Stimulated activated CD4-positive, alpha-beta T cell treated with anti-CD3 and anti-CD28 coated beads, Interleukin-1b, Interleukin-23, amount 100 ng/mL, for 1 hour (primary cell): ENCODE measurements around the gene GRAP.
A peak's percentile ranks its signal among the peaks of the same experiment; 100 is the strongest.
"Not testable (repeated sequence)": the region's sequence is repeated elsewhere in the genome, so short reads cannot be mapped to it uniquely, and the experiment has no call there.

Experiments used
- DNase-seq, 2 donors: peaks; one replicate each; pipeline ENCODE4 v3.0.0-alpha.2; 2020; ENCODE audit warnings: low read depth in 2 of 2

GRAP gene

DNA sequence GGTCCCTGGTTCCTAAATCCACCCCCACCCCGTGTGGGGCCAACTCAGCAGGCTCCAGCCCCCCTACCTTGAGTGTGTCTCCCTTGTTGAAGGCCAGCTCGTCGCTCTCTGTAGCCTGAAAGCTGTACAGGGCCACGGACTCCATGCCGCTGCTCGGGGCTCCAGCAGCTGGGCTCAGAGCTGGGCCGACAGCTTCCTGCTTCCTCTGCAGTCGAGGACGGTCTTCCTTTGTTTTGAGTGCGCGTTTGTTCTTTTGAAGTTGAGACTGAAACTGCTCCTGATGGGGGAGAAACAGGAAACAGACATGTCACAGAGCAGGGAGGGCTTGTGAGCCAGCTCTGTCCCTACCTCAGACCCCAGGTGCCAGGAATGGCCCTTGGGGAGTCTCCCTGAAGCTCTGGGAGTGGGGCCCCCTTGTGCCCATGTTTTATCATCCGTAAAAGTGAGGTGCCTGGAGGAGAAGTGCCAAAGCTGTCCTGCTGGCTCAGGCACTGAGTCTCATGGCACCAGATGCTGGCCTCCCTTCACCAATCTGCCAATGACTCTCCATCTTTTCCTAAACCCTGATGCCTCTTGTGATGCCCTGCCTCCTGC lies at the start of gene GRAP:
Gene GRAP, minus strand, starts transcription at position 176 of the 594 bp plus-strand sequence. Its CDS starts 31 bp downstream, at position 145.
- not testable (repeated sequence) for DNase-seq

DNA sequence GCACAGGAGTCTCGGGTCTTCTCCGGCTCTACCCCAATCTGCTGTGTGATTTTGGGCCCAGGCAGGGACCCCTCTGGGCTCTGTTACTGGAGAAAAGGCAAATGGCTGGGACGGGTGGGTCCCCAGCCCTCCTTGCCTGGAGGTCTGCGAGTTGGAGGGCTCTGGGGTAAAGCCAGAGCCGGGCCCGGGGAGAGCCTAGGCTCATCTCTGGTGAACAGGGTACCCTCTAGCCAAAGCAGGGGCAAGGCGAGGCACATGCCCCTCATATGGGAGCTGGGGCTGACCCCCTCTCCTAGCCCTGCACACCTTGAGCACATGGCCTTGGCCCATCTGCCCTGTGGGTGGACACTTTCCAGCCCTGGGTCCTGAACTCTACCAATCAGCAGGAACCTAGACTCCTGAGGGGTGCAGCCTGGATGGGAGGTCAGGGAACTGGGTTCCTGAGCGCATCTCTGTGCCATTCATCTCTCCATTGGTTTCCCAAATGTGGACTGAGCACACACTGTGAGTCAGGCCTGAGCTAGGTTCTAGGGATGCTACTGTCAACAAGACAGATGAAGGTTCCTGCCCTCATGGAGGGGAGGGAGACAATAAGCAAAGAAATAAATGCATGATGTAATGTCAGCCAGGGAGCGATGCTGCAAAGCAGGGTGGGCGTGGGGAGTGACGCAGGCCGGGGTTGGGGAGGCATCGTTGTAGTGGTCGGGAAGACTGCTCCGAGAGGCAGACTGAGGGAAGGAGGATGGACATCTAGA lies 47.1 kb upstream of the GRAP start:
- DNase-seq, result not testable (repeated sequence)

DNA sequence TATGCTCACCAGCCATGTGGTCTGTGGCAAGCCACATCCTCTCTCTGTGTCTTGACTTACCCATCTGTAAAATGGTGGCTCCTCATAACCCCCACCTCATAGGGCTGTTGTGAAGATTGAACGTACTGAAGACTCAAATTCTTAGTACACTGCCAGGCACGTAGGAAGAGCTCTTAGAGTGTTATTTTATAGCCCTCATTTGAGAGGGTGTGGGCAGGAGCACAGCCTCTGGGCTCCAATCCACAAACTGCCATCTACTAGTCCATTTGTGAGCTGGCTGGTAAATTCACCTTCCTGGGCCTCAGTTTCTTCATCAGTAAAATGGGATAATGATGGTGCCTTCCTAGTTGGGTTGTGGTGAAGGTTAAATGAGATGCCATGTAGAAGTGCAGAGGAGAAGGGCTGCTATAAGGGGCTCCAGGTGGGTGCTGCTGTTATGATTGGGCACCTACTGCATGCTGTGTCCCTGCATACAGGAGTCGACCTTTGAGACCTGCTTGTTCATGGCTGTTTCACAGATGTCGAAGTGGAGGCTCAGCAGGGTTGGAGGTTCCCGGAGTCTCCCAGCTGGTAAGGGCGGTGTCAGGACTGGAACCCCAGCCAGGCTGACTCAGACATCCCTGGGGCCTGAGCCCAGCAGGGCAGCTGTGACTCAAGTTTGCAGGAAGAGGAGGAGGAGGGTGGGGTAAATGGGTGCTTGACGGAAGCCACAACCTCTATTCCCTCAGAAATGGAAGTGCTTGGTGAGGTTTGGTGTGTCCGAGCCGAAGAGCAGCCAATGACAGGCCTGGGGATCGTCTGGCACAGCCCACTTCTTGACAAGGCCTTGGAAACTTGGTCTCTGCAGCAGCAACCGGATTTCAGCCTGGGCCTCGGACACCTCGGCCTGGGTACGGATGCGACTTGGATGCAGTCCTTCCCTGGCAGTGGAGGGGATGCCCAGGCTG lies 46.3 kb upstream of the GRAP start:
- not testable (repeated sequence) for DNase-seq

DNA sequence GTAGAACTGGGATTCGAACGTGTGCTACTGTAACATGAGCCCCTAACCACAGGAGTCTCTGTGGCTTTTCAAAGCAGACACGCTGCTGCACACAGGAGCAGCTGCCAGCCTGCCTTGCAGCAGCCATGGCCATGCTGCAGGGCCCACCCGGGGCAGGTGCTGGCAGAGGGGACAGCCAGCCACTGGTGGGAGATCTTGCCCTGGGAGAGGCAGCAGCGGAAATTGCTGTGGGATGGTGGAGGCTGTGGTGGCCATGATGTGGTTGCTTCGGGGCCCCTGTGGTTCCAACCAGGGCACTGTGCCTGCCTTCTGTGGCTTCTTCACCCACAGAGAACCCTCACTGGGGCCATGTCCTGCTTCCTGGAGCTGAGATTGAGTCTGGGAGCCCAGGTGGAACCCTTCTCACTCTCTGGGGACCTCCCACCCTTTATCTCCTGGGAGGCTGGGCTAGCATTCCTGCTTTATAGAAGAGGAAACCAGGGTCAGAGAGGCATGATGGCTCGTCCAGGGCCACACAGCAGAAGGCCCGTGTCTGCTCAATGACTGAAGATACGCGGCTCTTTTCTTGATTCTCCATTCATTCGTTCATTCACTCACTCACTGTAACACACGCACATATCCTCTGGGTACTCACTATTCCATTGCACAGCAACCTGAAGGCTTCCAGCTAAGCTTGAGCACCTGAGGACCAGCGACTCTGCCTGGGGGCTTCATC lies 43.5 kb upstream of the GRAP start:
- not testable (repeated sequence) for DNase-seq

DNA sequence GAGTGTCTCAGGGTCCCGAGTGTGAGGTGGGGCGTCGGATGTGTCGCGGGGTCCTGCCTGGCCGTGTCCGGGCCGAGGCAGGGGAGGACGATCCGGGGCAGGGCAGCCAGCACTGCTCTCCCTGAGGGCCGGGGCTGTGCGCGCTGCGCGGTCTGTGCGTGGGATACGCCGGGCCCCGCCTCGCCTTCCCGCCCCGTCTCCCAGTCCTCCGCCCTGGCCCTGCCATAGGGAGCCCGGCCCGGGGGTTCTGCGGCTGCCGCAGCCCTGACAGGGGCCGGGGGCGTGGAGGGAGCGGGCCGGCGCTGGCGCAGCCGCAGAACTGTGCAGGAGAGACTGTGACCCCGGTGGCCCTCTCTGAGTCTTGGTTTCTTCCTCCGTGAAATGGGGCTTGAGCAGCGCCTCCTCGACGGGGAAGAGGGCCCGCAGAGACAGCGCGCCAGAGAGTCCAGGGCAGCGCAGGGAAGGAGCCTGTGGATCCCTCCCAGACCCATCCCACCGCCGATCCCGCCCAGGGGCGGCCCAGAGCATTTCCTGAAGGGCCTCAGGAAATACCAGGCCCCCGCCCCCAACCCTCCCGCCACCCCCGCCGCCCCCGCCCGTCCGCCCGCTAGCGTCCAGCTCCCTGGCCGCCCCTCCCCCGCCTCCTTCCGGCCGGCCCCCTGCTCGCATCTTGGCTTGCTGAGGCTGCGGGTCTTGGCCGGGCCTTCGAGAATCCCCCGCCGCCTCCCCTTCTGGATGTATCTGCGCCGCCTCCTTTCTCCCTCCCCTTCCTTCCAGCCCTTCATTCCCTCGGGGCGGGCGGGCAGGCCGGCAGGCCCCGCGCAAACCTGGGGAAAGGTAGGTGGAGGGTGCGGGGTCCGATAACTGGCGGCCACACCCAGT lies 42.3 kb upstream of the GRAP start:
- not testable (repeated sequence) for DNase-seq

DNA sequence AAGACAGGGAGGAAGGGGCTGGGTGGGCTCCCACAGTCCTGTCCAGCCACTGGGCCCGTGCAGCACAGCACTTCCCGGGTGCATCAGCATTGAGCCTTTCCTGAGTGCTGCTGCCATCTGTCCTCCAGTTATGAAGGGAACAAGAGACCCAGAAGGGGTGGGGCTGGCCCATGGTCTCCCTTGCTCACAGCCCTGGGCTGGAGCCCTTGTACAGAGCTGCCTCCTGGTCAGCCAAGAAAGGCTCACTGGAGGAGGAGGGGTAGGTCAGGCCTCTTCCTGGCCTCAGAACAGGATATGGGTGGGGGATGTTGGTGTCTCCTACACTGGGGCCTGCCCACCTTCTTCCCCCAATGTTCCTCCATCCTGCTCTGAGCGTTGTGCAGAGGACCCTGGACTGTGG lies 30.6 kb upstream of the GRAP start:
- DNase-seq, result not testable (repeated sequence)

DNA sequence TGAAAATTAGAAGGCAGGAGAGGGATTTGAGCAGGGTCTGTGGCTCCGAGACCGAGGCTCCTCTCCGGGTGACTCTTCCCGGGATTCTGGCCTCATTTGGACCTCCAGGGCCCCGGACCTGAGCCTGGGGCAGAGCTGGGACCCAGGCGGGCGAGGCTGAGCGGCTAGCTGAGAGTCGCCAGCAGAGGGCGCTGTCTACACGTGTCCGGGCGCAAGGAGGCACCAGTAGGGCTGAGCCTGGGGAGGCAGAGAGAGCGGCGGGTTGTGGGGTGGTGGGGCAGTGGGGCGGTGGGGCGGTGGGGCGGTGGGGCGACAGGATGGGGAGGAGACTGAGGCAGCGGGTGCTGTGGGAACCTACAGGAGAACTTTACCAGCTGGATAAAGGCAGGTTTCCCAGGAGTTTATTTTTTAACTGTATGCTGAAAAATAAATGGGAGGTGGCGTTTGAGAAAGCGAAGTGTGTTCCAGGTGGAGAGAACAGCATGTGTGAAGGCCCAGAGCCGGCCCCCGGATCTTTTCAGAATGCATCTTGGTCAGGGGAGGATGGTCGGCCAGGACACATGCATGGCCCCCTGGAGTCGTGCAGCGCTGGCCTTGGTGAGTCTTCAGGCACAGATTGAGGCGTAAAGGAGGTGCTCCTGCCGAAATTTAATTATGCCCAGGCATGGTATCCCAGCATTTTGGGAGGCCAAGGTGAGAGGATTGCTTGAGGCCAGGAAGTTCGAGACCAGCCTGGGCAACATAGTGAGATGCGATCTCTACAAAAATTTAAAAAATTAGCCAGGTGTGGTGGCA lies 29.8 kb upstream of the GRAP start:
- not testable (repeated sequence) for DNase-seq

DNA sequence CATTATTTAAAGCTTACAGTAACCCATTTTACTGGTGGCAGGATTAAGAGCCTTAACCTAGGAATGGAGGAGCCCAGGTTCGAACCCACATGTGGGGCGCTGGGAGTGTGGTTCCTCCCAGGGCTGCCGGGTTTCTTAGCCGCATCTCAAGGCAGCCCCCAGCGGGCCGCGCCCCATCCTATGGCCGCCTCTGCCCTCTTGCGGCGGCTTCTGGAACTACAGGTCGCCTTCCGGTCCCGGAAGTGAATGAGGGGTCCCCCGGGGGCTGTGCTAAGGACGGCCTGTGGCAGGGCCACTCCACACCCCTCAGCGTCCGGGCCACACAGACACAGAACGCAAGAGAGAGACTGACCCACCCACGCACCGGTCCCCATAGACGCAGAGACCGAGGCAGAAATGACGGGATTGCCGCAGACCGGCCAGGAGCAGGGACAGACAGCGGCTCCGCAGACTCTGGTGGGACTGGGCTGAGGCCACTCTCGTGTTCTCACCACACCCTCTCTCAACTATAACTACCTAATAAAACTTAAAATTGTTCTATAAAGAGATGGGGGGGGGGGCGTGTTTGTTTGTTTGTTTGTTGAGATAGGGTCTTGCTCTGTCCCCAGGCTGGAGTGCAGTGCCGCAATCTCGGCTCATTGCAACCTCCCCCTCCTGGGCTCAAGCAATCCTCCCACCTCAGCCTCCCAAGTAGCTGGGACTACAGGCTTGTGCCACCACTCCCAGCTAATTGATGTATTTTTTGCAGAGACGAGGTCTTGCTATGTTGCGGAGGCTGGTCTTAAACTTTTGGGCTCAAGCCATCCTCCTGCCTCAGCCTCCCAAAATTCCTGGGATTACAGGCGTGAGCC lies 23.8 kb upstream of the GRAP start:
- DNase-seq, result not testable (repeated sequence)

DNA sequence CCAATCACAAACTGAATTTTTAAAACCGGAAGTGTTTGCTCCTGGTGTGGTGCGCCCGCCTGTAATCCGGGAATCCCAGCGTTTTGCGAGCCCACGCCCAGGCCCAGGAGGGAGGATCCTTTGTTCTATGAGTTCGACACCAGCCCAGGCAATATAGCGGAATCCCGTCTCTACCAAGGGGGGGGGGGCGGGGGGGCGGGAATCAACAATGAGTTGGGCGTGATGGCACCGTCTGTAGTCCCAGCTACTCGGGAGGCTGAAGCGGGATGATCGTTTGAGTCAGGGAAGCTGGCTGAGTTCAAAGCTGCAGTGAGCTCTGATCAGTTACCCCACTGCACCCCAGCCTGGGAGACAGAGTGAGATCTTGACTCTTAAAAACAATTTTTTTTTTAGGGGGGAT lies 17.6 kb upstream of the GRAP start:
- not testable (repeated sequence) for DNase-seq

DNA sequence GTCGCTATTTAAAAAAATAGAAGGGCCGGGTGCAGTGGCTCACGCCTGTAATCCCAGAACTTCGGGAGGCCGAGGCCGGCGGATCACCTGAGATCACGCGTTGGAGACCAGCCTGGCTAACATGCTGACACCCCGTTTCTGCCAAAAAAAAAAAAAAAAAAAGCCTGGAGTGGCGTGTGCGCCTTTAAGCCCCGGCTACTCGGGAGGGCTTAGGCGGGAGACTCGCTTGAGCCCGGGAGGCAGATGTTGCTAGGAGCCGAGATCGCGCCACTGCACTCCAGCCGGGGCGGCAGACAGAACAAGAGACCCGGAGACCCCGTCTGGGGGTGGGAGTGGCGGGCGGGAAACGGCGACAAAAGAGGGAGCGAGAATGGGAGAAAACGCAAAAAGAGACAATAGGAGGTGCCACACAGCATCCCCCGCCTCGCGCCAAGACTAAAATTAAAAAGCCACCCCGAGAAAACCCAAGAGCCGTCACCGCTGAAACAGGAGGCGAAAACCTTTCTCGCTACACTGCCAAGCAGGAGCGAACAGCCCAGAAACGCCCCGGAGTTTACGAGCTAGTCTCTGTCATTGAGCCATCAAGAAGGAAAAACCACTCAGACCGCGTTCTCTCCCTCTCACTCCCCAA lies 16.7 kb upstream of the GRAP start:
- peak; percentile 51 to 80 for DNase-seq

DNA sequence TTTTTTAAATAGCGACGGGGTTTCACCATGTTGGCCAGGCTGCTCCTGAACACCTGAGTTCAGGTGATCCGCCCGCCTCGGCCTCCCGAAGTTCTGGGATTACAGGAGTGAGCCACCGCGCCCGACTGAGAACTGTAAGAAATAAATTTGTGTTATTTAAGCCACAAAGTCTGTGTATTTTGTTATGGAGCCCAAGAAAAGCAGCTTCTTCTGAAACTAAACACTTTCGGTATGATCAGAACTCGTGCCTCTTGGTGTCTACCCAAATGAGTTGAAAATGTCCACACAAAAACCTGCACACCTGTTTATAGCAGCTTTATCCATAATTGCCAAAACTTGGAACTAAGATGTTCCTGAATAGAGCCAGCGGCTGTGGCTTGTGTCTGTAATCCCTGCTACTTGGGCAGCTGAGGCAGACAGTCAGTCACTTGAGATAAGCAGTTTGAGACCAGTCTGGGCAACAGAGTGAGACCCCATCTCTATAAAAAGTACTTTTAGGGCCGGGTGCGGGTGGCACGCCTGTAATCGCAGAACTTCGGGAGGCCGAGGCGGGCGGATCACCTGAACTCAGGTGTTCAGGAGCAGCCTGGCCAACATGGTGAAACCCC lies 16.1 kb upstream of the GRAP start:
- DNase-seq, result not testable (repeated sequence)

DNA sequence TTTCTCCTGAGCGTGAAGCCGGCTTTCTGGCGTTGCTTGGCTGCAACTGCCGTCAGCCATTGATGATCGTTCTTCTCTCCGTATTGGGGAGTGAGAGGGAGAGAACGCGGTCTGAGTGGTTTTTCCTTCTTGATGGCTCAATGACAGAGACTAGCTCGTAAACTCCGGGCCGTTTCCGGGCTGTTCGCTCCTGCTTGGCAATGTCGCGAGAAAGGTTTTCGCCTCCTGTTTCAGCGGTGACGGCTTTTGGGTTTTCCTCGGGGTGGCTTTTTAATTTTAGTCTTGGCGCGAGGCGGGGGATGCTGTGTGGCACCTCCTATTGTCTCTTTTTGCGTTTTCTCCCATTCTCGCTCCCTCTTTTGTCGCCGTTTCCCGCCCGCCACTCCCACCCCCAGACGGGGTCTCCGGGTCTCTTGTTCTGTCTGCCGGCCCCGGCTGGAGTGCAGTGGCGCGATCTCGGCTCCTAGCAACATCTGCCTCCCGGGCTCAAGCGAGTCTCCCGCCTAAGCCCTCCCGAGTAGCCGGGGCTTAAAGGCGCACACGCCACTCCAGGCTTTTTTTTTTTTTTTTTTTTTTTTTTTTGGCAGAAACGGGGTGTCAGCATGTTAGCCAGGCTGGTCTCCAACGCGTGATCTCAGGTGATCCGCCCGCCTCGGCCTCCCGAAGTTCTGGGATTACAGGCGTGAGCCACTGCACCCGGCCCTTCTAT lies 15.4 kb upstream of the GRAP start:
- DNase-seq, result not testable (repeated sequence)

DNA sequence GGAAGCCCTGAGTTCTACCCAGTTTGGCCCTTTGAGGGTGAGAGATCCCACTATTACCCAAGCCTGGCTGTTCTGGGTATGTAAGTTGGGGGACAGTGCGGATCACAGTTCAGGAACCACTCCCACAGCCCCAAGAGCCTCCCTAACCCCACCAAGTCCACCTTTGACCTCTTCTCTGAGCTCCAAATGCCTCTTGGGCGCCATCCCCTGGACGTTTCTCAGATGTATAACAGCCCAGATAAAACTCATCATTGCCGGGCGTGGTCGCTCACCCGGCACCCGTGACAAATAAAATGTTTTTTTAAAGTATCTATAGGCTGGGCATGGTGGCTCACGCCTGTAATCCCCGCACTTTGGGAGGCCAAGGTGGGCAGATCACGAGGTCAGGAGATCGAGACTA lies 8.7 kb upstream of the GRAP start:
- not testable (repeated sequence) for DNase-seq

DNA sequence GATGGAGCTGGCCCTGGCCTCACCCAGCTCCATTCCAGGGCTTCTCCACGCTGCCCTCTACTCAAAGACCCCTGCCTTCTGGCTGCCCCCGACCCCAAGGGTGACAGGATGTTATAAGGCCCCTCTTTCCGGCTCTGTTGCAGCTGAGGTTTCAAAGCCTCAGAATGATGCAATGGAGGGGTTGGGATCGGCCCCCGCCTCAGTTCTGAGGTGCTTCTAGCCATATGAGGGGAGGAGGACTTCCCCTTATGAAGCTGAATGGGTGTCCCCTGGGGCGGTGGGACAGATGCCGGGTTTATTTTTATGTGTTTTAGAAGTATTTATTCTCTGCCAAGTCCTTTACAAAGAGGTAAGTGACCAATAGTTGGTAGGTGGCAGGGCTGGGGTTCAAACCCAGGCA lies 2.1 kb upstream of the GRAP start:
- not testable (repeated sequence) for DNase-seq

DNA sequence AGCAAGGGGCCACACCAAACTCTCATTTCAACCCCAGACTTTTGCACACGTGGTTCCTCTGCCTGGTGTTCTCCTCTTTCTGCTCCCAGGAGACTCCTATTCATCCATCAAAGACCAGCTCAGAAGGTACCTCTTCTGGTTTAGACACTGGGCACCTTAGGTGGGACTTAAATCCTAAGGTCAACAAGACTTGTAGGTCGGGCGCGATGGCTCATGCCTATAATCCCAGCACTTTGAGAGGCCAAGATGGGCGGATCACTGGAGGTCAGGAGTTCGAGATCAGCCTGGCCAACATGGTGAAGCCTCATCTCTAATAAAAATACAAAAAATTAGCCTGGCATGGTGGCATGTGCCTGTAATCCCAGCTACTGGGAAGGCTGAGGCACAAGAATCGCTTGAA lies 753 bp upstream of the GRAP start:
- not testable (repeated sequence) for DNase-seq

DNA sequence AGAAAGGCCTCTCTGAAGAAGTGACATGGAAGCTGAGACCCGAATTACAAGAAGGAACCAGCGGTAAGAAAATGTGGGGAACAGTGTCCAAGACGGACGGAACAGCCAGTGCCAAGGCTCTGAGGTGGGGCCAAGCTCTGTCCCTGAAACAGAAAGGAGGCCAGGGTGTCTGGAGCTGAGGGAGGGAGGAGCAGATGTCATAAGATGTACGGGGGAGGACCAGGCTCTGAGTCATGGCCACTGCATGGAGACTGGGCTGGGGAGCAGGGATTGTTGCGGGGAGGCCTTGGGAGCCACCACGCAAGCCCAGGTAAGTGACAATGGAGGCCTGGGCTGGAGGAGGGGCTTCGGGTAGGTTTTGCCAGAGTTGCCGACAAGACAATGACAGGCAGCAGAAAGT lies 2.1 kb downstream of the GRAP start:
- DNase-seq, result not testable (repeated sequence)

DNA sequence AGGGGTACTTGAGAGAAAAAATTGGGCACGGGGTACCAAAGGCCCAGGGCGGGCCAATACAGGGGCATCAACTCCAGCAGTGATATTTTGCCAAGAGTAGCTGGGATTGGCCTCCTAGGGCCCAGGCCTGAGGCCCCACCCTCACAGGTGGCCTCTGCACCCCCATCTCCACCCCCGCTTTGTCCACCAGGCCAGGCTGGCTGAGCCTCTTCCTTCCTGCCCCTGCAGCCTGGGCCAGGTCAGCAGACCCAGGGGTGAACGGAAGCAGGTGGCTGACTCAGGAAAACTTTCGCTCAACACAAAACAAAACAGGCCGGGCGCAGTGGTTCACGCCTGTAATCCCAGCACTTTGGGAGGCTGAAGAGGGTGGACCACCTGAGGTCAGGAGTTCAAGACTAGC lies 3.7 kb downstream of the GRAP start:
- not testable (repeated sequence) for DNase-seq
